LNCaP clone FGC (cell line): ENCODE measurements around the gene NDUFS7.

Experiments used
- DNase-seq: peaks from one replicate; pipeline ENCODE4 v3.0.0-alpha.2; 2011; ENCODE audit warnings: low read depth
- H3K4me3 ChIP-seq: 2 replicates; pipeline ENCODE4 v1.5.1; 2011; ENCODE audit warnings: mild to moderate bottlenecking, low read depth, low read length, control low read depth
- CTCF ChIP-seq: IDR thresholded peaks from 2 replicates; pipeline ENCODE4 v1.5.1; 2012; ENCODE audit warnings: mild to moderate bottlenecking; ENCODE audit not compliant: control insufficient read depth, insufficient read depth; ENCODE audit errors: extremely low read depth

NDUFS7 gene

DNA sequence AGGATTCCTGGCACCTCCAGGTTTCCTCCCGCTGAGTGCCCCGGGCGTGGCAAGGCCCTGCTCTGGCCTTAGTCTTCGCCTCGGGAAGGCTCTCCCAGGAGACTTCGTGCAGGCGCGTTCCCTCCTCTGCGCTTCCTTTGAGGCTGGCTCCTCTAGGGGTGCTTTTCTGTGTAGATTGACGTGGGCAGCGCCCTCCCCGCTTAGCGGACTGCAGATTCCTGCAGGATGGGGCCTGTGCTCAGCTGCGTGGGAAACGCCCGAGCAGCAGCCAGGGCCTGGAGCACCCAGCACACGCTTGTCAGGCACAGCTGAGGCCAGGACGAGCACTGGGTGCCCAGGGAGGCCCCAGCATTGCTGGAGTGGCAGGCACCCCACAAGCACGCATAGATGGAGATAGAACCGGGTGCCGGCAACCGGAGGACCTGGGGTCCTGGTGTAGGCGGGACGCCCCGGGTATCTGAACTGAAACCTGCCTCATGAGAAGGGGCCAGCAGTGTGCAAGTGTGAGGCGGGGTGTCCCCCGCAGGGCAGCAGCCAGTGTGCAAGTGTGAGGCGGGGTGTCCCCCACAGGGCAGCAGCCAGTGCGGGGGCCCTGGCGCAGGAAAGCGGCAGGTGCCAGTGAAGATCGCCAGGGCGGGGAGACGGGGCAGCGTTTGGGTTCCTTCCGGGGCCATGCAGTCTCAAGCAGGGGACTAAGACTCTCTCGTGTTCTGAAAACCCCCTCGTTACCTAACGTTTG, 3.4 kb downstream of the NDUFS7 start:
- no peak for DNase-seq
- TF ChIP-seq CTCF, result no peak
- H3K4me3 ChIP-seq, result no peak overlapping the region

DNA sequence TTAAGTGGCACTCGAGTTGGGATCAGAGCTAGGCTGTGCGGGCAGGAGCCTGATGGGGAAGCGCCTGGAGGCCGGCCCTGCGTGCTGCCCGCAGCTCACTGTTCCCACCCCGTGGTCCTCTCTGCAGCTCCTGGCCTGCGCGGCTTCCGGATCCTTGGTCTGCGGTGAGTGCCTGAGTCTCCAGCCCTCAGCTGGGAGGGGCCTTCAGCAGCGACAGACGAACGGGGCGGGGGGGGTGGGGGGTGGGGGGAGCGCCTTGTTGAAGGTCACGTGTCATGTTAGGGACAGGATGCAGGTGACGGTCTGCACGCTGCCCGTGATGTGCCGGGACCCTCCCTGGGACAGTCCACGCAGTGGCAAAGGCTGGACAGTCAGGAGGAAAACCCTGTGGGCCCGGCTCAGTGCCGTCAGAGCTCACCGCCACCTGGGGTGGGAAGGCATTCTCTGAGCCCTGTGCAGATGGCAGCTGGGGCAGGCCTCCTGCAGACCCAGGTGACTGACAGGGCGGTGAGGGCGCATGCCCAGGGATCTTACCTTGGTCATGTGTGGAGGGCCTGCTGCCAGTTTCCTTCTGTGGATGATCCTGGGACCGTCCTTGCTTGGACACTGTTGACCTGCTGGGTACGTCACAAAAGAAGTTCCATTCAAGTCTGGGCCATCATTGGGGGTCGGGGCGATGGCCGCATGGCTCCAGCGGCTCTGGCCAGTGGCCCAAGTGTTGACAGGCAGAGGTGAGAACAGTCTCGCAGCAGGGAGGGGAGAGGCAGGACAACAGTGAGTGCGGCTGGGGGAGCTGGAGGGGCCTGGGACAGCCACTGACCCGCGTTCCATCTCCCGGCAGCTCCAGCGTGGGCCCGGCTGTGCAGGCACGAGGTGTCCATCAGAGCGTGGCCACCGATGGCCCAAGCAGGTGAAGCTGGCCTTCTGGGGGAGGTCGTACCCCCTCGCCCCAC, 4.3 kb downstream of the NDUFS7 start:
- no peak for TF ChIP-seq CTCF
- no peak overlapping the region for H3K4me3 ChIP-seq
- DNase-seq, result no peak

DNA sequence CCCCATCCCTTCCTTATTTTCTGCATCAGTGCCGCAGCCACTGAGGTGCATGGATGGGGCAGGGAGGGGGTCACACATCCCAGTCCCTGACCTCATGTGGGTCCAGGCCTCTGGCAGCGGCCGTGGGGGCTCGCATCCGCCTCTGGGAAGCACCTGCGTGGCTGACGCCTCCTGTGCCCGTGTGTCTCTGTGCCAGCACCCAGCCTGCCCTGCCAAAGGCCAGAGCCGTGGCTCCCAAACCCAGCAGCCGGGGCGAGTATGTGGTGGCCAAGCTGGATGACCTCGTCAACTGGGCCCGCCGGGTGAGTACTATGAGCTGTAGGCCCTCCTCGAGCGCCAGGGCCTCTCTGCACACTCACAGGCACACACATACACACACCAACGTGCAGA, 4.9 kb downstream of the NDUFS7 start:
- no peak for TF ChIP-seq CTCF
- DNase-seq, result no peak
- no peak overlapping the region for H3K4me3 ChIP-seq

GRCh38 chr19:1389033-1389940, 5.6 kb downstream of the NDUFS7 start:
- no peak overlapping the region for H3K4me3 ChIP-seq
- no peak for TF ChIP-seq CTCF
- DNase-seq, result no peak

DNA sequence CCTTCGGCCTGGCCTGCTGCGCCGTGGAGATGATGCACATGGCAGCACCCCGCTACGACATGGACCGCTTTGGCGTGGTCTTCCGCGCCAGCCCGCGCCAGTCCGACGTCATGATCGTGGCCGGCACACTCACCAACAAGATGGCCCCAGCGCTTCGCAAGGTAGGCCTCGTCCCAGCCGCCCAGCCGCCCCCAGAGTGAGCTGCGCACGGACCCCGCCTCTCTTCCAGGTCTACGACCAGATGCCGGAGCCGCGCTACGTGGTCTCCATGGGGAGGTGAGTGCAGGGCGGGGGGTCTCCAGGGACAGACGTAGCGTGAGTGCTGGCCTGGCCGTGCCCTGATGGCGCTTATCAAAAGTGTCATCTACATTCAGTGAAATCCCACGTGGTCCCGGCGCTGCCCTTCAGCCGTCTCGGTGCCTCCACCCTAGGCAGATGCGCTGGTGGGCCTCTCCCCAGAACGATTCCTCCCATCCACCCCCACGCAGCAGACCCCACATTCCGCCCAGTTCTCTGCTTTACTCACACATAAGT, 7.2 kb downstream of the NDUFS7 start:
- no peak for TF ChIP-seq CTCF
- H3K4me3 ChIP-seq, result no peak overlapping the region
- no peak for DNase-seq

DNA sequence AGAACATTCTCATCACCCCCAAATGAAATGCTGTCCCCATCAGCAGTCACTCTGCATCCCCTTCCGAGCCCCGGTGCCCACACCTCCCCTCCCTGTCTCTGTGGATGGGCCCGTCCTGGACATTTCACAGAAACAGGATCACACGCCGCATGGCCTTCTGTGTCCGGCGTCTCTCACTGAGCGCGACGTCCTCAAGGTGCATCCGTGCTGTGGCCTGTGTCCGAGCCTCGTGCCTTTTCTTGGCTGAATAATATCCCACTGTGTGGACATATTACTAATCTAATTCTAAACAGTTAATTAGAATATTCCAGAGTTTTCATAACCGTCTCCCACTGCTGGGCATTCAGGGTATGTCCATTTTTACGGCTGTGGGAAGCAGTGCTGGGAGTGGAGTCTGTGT, 8.7 kb downstream of the NDUFS7 start:
- no peak overlapping the region for H3K4me3 ChIP-seq
- TF ChIP-seq CTCF, result no peak
- no peak for DNase-seq
